GM12872 (cell line): ENCODE data around the gene FMOD.

Experiments
- CTCF ChIP-seq: IDR thresholded peaks from 3 replicates; pipeline ENCODE4 v1.5.1; 2011; ENCODE audit warnings: low read depth, mild to moderate bottlenecking, low read length, moderate library complexity; ENCODE audit not compliant: insufficient read depth

FMOD gene

GRCh38 chr1:203324105-203325025 is 26.6 kb downstream of the FMOD start:
- TF ChIP-seq CTCF = no peak

- TF ChIP-seq CTCF = no peak
Observed at GRCh38 chr1:203323587-203323986, 27.3 kb downstream of the FMOD start.

GRCh38 chr1:203322500-203323179 is 28.3 kb downstream of the FMOD start:
- no peak for TF ChIP-seq CTCF

GRCh38 chr1:203321273-203322052 is 29.5 kb downstream of the FMOD start:
- TF ChIP-seq CTCF = no peak

- TF ChIP-seq CTCF = no peak
Observed at GRCh38 chr1:203320591-203321272, 30.2 kb downstream of the FMOD start.

GRCh38 chr1:203318229-203318517 is 32.7 kb downstream of the FMOD start:
- TF ChIP-seq CTCF = no peak
